GM23248 (cell line): ENCODE data around the gene RNF8. TPM values are rescaled to one million over a fixed set of nuclear protein-coding genes. Genes with fewer than 3 reads are reported as not detected.
A peak's percentile ranks its signal among the peaks of the same experiment; 100 is the strongest.

Experiments
- DNase-seq: peaks from one replicate; pipeline ENCODE4 v3.0.0-alpha.2; 2015
- H2AFZ ChIP-seq: fragments of 200-600 bp; sonication (generic); 2 replicates; pipeline ENCODE4 v1.6.1; 2016; ENCODE audit warnings: antibody characterized with exemption
- H3F3A ChIP-seq: fragments of 200-600 bp; sonication (generic); 2 replicates; pipeline ENCODE4 v1.6.1; 2016; ENCODE audit warnings: mild to moderate bottlenecking, antibody characterized with exemption, mixed run types; ENCODE audit not compliant: insufficient read depth
- H3K27ac ChIP-seq: fragments of 200-600 bp; sonication (generic); 2 replicates; pipeline ENCODE4 v1.5.1; 2016; ENCODE audit warnings: mild to moderate bottlenecking
- H3K27me3 ChIP-seq: fragments of 200-600 bp; sonication (generic); replicated peaks from 2 replicates; pipeline ENCODE4 v1.6.1; 2016; ENCODE audit warnings: mild to moderate bottlenecking; ENCODE audit not compliant: insufficient read depth
- H3K36me3 ChIP-seq: fragments of 200-600 bp; sonication (generic); 2 replicates; pipeline ENCODE4 v1.6.1; 2016; ENCODE audit warnings: low read depth, mild to moderate bottlenecking
- H3K4me1 ChIP-seq: fragments of 200-600 bp; sonication (generic); 2 replicates; pipeline ENCODE4 v1.6.1; 2016; ENCODE audit warnings: mild to moderate bottlenecking; ENCODE audit not compliant: insufficient read depth
- H3K4me2 ChIP-seq: fragments of 200-600 bp; sonication (generic); one replicate; pipeline ENCODE4 v1.6.1; 2016; ENCODE audit warnings: mild to moderate bottlenecking; ENCODE audit not compliant: unreplicated experiment
- H3K4me3 ChIP-seq: fragments of 200-600 bp; sonication (generic); 2 replicates; pipeline ENCODE4 v1.5.1; 2016; ENCODE audit warnings: mild to moderate bottlenecking
- H3K79me2 ChIP-seq: fragments of 200-600 bp; sonication (generic); 2 replicates; pipeline ENCODE4 v1.6.1; 2016; ENCODE audit warnings: mild to moderate bottlenecking; ENCODE audit not compliant: insufficient read depth
- H3K9ac ChIP-seq: fragments of 200-600 bp; sonication (generic); 2 replicates; pipeline ENCODE4 v1.6.1; 2016; ENCODE audit warnings: mild to moderate bottlenecking
- H3K9me2 ChIP-seq: fragments of 200-600 bp; sonication (generic); 2 replicates; pipeline ENCODE4 v1.6.1; 2016; ENCODE audit warnings: mixed run types, mild to moderate bottlenecking, moderate library complexity; ENCODE audit not compliant: insufficient read depth
- H3K9me3 ChIP-seq: fragments of 200-600 bp; sonication (generic); one replicate; pipeline ENCODE4 v1.6.1; 2017; ENCODE audit warnings: low read depth
- H4K20me1 ChIP-seq: fragments of 200-600 bp; sonication (generic); 2 replicates; pipeline ENCODE4 v1.6.0; 2016; ENCODE audit not compliant: insufficient read depth
- EZH2 ChIP-seq: fragments of 200-600 bp; sonication (generic); IDR thresholded peaks from 2 replicates; pipeline ENCODE4 v1.6.1; 2018; ENCODE audit warnings: antibody characterized with exemption, mild to moderate bottlenecking; ENCODE audit not compliant: insufficient read depth, poor library complexity, severe bottlenecking
- EZH2phosphoT487 ChIP-seq: fragments of 200-600 bp; sonication (generic); IDR thresholded peaks from 2 replicates; pipeline ENCODE4 v1.6.1; 2018; ENCODE audit warnings: antibody characterized with exemption, moderate library complexity, mild to moderate bottlenecking, low read depth; ENCODE audit not compliant: insufficient read depth
- WGBS, 2 experiments: methylation state at CpG; one replicate each; pipeline ENCODE4 v1.1.6; 2015 to 2017; ENCODE audit warnings: low lambda C conversion rate in 2 of 2, low coverage in 1 of 2; ENCODE audit errors: missing lambda C conversion rate in 2 of 2; 5-methylcytosine and 5-hydroxymethylcytosine counted together
- in situ Hi-C: fragments of 300-500 bp; cut with MboI; formaldehyde crosslinking; loops from 2 replicates; pipeline ENCODE4 v1.15.0; 2020
- polyA plus RNA-seq: library from polyadenylated mRNA; unstranded; fragments of >200 nt; fragmentation: Nextera tagmentation; extraction: Ambion mirVana; gene quantifications from 2 replicates; pipeline ENCODE4 v1.2.1, GENCODE V29; 2016
- total RNA-seq: library from RNA; depleted of rRNA; stranded (reverse); fragments of >200 nt; shearing (Covaris generic); gene quantifications from 2 replicates; pipeline ENCODE4 v1.2.3, GENCODE V29; 2014

Gene RNF8
- total and polyA plus RNA-seq, 2 experiments from 2014 or later: 19.3 to 34.2 TPM

DNA sequence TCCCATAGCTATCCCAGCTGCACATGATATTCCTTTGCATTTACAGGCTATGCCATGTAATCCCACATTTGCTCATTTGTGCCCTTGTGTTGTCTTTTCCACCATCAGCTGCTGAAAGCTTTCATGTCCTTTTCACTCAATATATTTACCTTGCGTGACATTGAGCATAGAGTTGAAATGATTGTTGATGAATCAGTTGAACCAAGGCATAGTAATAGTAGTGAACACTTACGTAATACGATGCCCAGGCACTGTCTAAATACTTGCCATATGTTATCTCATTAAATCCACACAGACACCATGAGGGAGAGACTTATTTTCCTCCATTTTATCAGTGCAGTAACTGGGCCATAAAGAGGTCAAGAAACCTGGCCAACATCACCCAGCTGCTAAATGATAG, 13.1 kb downstream of the RNF8 start:
- TF ChIP-seq EZH2: no peak
- no peak for TF ChIP-seq EZH2phosphoT487
- no peak overlapping the region for H3K4me2 ChIP-seq
- H3K79me2 ChIP-seq: peaks cover 17% of the 10 kb centered on the region; the same call in 1 of the 2 replicates
- no peak overlapping the region for H3K27ac ChIP-seq
- no peaks in the 10 kb centered on the region for H3K27me3 ChIP-seq
- peaks cover 7% of the 10 kb centered on the region; the same call in 1 of the 2 replicates for H3F3A ChIP-seq
- no peaks in the 10 kb centered on the region for H3K9me3 ChIP-seq
- H3K36me3 ChIP-seq: peaks cover 6% of the 10 kb centered on the region; the same call in 1 of the 2 replicates
- H3K9ac ChIP-seq: no peak overlapping the region
- peaks cover 14% of the 10 kb centered on the region for H3K4me1 ChIP-seq
- no peaks in the 10 kb centered on the region for H3K9me2 ChIP-seq
- no peak overlapping the region for H2AFZ ChIP-seq
- in situ Hi-C loops: no loop called here
- H3K4me3 ChIP-seq: no peak overlapping the region
- H4K20me1 ChIP-seq: no peaks in the 10 kb centered on the region
- DNase-seq: peak; percentile 3
- WGBS, 2 experiments: 96 to 98% methylated on average over 3 of the region's 3 CpGs

DNA sequence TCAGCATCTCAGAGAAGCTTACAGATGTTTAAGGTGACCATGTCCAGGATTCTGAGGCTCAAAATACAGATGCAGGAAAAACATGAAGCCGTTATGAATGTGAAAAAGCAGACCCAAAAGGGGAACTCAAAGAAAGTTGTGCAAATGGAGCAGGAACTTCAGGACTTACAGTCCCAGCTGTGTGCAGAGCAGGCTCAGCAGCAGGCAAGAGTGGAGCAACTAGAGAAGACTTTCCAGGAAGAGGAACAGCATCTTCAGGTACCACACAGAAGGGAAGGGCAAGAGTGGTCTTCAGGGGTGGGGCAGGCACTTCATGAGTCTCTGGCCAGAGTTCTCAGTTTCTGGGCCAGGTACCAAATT, 15.2 kb downstream of the RNF8 start:
- no peak overlapping the region for H3K9ac ChIP-seq
- H3K4me1 ChIP-seq: peaks cover 14% of the 10 kb centered on the region
- peaks cover 7% of the 10 kb centered on the region; the same call in 1 of the 2 replicates for H3K79me2 ChIP-seq
- WGBS, 2 experiments: 95 to 100% methylated on average over 1 of the region's 1 CpG
- no peaks in the 10 kb centered on the region for H3K27me3 ChIP-seq
- no peak for TF ChIP-seq EZH2phosphoT487
- TF ChIP-seq EZH2: no peak
- H3K9me2 ChIP-seq: no peaks in the 10 kb centered on the region
- no peak overlapping the region for H3K4me3 ChIP-seq
- no peak overlapping the region for H2AFZ ChIP-seq
- H3K27ac ChIP-seq: no peak overlapping the region
- DNase-seq: no peak
- H4K20me1 ChIP-seq: no peaks in the 10 kb centered on the region
- H3F3A ChIP-seq: peaks cover 7% of the 10 kb centered on the region; the same call in 1 of the 2 replicates
- in situ Hi-C loops: no loop called here
- no peaks in the 10 kb centered on the region for H3K9me3 ChIP-seq
- H3K36me3 ChIP-seq: peaks cover 4% of the 10 kb centered on the region; the same call in 1 of the 2 replicates
- H3K4me2 ChIP-seq: no peak overlapping the region

DNA sequence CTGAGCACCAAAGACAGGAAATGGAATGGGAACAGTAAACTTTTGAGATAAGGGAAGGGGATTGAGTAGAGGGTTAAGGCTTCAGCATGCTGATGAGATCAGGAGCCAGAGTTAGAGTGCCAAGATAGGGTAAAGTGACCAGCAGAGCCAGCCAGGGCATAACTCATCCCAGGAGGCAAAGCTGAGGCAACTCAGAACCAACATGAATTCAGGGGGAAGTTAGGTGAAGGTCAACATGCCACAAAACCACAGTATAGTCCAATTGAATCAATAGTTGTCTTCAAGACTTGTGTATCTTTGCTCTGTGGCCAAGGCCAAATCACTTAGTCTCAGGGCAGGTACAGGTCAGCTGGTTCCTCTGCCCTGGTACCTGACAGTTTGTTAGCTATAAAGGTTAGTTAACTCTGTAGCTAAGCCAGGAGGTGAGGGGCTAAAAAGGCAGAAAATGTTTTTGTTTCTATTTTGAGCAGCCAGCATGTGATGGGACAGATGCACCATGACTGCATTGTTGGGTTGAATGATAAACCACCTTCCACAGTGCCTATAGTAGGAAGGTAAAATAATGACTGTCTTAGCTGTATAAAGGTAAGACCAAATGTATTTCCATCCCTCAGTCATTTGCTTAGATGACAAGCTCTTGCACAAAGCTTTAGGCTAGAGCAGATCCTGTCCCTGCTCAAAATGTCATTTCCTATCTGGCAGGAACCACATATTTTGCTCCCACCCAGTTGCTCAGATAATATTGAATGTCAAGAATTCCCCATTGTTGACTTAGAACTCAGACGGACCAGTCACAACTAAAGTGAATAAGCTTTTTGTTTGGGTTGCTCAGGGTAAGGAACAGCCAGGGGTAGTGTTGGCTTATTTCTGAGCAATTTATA, 15.8 kb downstream of the RNF8 start:
- Histone ChIP-seq H3K9me3 (no peaks in the 10 kb centered on the region), H3K9me2 (no peaks in the 10 kb centered on the region), H3K4me1 (peaks cover 14% of the 10 kb centered on the region), H4K20me1 (no peaks in the 10 kb centered on the region), H3K4me2 (peak overlapping the region; percentile 6), H3F3A (peaks cover 7% of the 10 kb centered on the region; the same call in 1 of the 2 replicates), H3K27me3 (no peaks in the 10 kb centered on the region), H3K4me3 (no peak overlapping the region), H2AFZ (no peak overlapping the region), H3K36me3 (peaks cover 4% of the 10 kb centered on the region; the same call in 1 of the 2 replicates), H3K9ac (no peak overlapping the region), H3K27ac (peak overlapping the region; percentile 29; the same call in 1 of the 2 replicates), H3K79me2 (peaks cover 7% of the 10 kb centered on the region; the same call in 1 of the 2 replicates)
- TF ChIP-seq EZH2: no peak
- TF ChIP-seq EZH2phosphoT487: no peak
- 42 to 45% methylated on average over 1 of the region's 1 CpG for WGBS, 2 experiments
- peak; percentile 35 for DNase-seq
- in situ Hi-C loops: no loop called here

DNA sequence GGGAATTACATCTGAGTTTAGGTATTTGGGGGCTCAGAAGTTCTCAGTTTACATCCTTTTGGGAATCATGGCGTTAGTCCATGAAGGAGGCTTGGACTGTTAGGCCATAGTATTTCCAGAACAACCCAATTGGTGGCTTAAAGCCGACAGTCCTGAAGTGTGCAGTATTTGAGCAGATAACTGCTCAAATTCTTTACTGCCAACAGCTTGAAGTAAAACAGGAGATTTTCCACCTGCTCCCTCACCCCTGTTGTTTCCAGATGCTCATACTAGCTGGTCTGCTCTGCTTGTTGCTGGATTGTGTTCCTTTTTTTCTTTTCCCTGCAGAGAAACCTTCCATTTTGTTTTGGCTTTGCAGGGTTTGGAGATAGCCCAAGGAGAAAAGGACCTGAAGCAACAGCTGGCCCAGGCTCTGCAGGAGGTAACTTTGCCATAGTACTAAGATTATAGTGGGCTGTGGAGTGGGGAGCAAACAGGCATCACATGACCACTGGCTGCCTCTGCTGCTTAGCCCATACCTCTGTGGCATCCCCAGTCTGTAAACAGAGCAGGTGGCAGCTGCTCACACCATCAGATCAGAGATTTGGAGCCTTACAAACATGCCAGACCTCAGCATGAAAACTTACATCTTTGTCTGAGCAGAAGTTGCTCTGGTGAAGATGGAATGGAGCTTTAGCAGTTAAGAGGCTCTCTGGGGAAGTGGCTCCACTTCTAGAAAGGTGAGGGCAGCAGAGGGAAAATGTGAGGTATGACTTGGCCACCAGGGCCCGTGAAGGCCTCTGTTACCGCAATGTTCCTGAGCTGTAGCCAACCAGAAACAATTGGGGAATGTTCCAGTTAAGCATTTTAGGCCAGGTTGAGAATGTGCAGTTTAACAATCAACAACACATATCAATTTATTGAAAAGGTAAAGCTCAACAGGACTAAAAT, 17.6 kb downstream of the RNF8 start:
- H3K27ac ChIP-seq: no peak overlapping the region
- H3K4me2 ChIP-seq: no peak overlapping the region
- no peak overlapping the region for H3K4me3 ChIP-seq
- no peak for DNase-seq
- peaks cover 6% of the 10 kb centered on the region; the same call in 1 of the 2 replicates for H3K36me3 ChIP-seq
- no peak overlapping the region for H3K9ac ChIP-seq
- no peaks in the 10 kb centered on the region for H3K9me2 ChIP-seq
- H3K27me3 ChIP-seq: no peaks in the 10 kb centered on the region
- H3K4me1 ChIP-seq: peaks cover 14% of the 10 kb centered on the region
- H2AFZ ChIP-seq: no peak overlapping the region
- H3K79me2 ChIP-seq: 0 out of 2 replicates have a peak, but pooled peaks cover 7% of the 10 kb centered on the region
- H3F3A ChIP-seq: peaks cover 7% of the 10 kb centered on the region; the same call in 1 of the 2 replicates
- WGBS, 2 experiments: 83 to 84% methylated on average over 4 of the region's 4 CpGs
- TF ChIP-seq EZH2phosphoT487: no peak
- no peak for TF ChIP-seq EZH2
- no peaks in the 10 kb centered on the region for H3K9me3 ChIP-seq
- in situ Hi-C loops: no loop called here
- H4K20me1 ChIP-seq: no peaks in the 10 kb centered on the region
